GM08714 (cell line): ENCODE measurements around the gene AFF2.

ENCODE experiments used
- H3K4me3 ChIP-seq: fragments of 200-500 bp; sonication (Bioruptor generic); 2 replicates; pipeline ENCODE4 v1.5.1; 2014; ENCODE audit warnings: mild to moderate bottlenecking, low read length, inconsistent platforms
- ZNF274 ChIP-seq: IDR thresholded peaks from 2 replicates; pipeline ENCODE4 v1.6.1; 2012; ENCODE audit warnings: mild to moderate bottlenecking, low read depth, low read length

AFF2 gene

GRCh38 chrX:148500423-148501385, at the start of gene AFF2:
TSS of gene AFF2 (plus strand) at chrX:148500617. CDS start at chrX:148501098, 481 bp downstream.
- H3K4me3 ChIP-seq: peak within 1 kb of the TSS; percentile 73
- no peak for TF ChIP-seq ZNF274

- no peak for TF ChIP-seq ZNF274
- no peak overlapping the region for H3K4me3 ChIP-seq
These were observed 43.1 kb upstream of the AFF2 start for GRCh38 chrX:148457279-148457678.

DNA sequence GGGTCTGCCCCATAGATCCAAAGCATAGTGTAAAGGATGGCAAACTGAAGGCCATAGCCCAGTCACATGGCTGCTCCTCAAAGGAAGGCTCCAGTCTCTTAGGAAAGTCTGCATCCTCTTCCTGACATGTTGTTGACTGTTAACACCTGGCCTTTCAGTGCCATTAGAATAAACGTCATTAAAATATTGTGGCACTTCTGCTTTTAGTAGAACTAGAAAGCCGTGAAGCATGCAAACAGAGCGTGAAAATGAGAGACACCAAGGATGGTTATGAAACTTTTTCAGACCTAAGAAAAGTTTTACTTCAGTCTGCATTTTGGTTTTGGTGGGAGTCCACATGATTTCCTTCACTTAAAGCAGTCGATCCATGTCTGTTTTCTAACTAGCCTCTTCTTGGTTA, 41.1 kb upstream of the AFF2 start:
- no peak for TF ChIP-seq ZNF274
- peak overlapping the region; percentile 39; the same call in 1 of the 2 replicates for H3K4me3 ChIP-seq

- no peak overlapping the region for H3K4me3 ChIP-seq
- TF ChIP-seq ZNF274: no peak
These were observed 34.1 kb upstream of the AFF2 start for GRCh38 chrX:148466292-148466691.

DNA sequence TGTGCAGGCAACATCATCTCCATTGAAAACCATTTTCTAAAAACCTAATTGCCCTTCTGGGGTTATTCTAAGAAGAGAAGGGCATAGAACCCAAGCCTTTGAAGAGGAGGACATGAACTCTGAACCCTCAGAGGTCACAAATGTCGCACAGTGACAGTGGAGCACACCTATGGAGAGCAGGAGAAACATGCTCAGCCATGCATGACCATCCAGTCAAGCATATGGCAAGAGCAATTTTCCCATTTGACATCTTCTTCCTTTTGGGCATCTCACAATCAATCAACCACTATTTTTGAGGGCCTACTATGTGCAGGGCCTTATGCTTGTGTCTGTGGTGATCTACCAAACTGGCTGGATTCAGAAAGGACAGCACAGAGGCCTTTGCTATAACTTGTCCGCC, 30.1 kb upstream of the AFF2 start:
- no peak for TF ChIP-seq ZNF274
- no peak overlapping the region for H3K4me3 ChIP-seq

DNA sequence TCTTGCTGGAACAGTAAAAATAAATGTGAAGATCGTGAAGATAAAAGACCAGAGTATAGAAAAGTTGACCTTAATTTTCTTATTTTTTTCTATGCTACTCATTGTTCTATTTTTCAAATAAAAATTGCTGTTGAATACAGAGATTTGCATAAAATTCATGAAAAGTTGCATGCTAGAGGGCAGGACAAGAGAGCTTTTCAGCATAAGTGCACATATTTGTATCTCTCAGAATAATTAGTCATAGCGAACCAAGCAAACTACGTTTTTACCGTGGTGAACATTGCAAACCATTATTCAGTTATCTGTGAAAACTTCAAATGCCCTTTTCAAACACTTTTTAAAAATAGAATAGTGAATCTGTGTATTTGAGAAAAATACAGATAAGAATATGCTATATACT, 26.4 kb upstream of the AFF2 start:
- no peak for TF ChIP-seq ZNF274
- no peak overlapping the region for H3K4me3 ChIP-seq

DNA sequence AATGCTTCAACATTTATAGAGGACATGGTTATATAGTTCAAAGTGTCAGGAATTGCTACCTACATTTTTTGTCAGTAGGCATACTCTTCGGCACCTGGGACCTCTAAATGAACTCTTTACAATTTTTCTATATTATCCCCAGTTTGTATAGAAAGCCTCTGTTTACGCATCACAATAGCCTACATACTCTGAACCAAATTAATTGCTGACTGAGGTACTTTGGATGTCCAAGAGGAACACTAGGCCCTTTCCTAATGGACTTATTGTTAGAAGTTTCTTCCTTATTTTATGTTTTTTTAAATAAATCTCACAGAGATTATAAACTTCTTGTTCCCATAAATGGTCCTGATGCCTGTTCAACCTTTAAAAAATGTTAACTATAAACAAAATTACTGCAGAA, 8.4 kb upstream of the AFF2 start:
- TF ChIP-seq ZNF274: no peak
- H3K4me3 ChIP-seq: no peak overlapping the region

DNA sequence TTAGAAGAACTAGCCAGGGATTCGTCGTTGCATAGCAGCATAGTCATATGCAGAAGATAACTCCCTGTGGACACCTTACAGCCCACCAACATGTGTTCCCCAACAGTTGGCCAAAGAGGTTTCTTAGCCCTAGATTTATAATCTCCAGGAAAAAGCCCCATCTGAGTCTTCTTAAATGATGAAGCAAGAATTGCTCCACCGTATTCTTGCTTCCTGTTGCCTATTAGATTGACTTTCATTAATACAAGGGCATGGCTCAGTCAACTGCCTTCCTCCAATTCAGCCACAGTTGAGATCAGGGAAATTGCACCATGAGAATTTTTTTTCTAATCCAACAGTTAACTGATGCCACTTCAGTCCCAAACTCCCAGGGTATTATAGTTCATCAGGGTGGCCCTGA, 5.2 kb upstream of the AFF2 start:
- no peak for TF ChIP-seq ZNF274
- H3K4me3 ChIP-seq: no peak overlapping the region

DNA sequence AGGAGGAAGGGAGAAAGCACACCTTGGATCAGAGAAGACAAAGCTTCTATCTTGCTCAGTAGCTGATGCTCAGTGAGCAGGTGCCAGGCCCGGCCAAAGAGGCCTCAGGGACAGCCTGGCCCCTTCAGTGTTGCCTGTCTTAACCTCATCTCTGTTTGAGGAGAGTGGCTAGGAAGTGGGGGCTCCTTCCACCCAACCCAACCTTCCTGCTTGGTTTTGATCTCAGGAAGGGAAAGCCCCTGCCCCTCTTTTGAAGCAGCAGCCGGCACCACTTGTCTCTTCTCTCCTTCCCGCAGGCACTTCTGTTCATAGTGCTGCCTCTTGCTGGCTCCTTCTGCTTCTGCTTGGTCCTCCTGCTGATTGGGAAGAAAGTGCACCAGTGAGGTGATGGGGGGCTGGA, 2.4 kb upstream of the AFF2 start:
- no peak overlapping the region for H3K4me3 ChIP-seq
- TF ChIP-seq ZNF274: no peak

DNA sequence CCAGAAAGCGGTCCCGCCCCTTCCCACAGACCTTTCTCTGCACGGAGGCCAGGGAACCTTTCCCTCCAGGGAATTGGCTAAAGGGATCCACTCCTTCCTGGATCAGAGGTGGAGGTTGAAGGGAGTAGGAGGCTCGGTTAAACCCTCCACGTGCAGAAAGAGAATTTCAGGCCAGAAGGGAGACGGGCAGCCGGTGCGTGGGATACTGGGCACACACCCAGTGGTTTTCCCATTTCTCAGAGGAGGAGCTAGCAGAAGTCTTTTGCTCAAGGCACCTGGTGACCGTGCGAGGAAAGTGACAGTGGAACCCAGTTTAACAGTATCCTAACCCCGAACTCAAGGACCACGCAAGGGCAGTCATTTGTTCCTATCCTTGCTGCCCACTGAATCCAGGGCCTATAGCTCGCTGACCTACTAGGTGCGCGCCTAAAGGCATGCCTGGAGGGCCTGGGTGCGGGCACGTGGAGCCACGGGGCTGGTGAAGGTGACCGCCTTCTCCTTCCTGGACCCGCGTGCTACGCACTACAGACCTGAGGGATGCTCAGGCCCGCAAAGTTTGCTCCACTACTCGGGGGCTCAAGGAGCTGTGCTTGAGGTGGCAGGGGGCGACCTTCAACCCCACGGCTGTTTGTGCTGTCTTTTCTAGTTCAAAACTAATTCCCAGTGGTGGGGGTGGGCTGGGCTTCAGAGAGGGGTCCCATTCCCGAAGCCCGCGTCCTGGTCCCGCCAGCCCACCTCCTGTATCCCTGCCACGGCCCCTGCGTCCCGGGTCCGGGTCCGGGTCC, 587 bp upstream of the AFF2 start:
- no peak overlapping the region for H3K4me3 ChIP-seq
- no peak for TF ChIP-seq ZNF274

DNA sequence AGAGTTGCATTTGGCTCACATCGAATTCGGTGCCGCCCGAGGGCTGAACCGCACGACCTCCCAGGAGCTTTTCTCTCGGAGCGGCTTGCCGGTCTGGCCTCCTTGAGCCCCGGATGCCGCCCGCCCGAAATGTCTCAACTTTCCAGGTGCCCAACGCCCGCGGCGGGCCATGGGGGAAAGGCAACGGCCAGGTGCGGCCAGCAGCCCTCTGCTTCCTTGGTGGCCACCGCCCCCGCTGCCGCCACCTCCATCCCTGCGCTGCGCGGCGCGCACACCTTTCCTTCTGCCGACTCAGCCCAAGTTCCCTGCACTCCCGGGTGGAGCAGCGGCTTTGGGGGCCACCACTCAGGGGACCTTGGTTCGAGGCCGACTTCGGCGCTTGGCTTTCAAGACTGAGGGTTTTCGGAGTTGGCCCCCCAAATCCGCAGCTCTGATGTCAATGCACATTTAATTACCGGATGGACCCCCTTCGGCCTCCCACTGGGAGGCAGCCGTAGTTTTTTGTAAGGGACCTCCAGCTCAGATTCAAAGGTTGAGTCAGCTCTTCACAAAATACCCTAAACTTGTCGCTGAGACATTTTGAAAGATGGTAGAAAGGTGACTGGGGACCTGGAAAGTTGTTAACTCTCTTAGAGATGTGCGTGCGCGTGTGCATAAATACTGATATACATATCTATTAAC, 1.1 kb downstream of the AFF2 start:
- no peak for TF ChIP-seq ZNF274
- peak overlapping the region; percentile 73 for H3K4me3 ChIP-seq

DNA sequence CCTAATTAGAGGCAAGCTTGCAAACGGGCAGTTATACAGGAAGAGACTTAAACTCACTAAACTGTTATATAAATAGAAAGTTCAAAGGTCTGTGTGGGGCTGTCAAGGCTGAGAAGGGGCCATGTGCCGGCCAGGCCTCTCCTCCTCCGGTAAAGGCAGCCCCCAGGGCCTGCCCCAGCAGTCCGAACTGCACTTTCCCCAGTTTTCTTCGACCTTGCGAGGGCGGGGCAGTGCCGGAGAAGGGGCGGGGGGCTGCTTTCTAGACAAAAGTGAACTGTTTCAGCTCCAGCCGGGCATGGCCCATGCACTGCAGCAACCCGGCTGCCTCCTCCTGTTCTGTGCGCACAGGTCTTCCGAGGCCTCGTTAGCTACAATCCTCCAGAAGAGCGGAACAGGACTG, 4.1 kb downstream of the AFF2 start:
- TF ChIP-seq ZNF274: no peak
- no peak overlapping the region for H3K4me3 ChIP-seq

- no peak overlapping the region for H3K4me3 ChIP-seq
- TF ChIP-seq ZNF274: no peak
These were observed 7.0 kb downstream of the AFF2 start for GRCh38 chrX:148507418-148507817.

DNA sequence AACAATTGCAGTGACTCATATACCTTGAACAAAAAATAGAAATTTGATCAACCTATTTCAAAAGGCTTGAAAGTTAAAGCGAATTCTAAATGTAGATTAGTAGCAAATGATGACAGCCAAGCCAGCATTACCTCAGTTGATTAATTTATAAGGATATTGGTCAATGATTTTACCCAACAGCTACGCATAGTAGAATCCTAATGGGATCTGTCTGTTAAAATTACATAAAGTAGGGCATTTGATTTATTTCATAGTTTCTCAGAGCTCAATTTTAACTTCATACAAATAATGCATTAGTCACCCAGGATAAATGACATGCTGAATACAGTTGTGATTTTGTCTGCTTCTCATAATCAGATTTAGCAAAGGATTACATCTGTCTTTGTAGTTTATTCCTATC, 12.0 kb downstream of the AFF2 start:
- H3K4me3 ChIP-seq: no peak overlapping the region
- TF ChIP-seq ZNF274: no peak
